ENCODE results near the gene ARHGAP20. TPM values are rescaled to one million over a fixed set of nuclear protein-coding genes. Genes with fewer than 3 reads are reported as not detected.

ARHGAP20 gene
- total and polyA plus RNA-seq, 4 donors, result 0.46 to 1.5 (median 0.73) TPM

DNA sequence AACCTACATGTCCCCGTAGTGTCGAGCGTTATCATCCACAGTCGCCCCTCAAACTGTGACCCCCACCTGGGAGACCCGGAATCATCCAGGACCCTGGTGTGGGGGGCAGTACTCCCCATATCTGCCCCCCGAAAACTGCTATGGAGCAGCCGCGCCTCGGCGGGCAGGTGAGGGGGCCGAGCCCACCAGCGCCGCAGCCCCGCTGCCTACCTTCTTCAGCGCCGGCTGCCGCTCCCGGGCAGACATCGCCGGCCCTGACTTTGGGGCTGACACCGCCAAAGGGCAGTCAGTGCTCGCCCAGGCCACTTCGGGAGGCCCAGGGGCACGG lies 825 bp downstream of the ARHGAP20 start:
- peak overlapping the region; percentile 49 to 83 for H3K27ac ChIP-seq (ENCODE audit: low read depth in 1 of 2, low read length in 2 of 2)
- H3K4me3 ChIP-seq (ENCODE audit: low read depth in 1 of 3, low read length in 3 of 3), result peak overlapping the region; percentile 70 to 84 (median 75)
- H3K27me3 ChIP-seq (ENCODE audit: control insufficient read depth in 4 of 4, insufficient read depth in 4 of 4, low read length in 3 of 4), result no peaks in the 10 kb centered on the region

More for the DNA sequence above, 825 bp downstream of the ARHGAP20 start:
- H3K9ac ChIP-seq (ENCODE audit: low read depth in 1 of 2, low read length in 2 of 2), result peak overlapping the region in 1 of 2 donors; percentile 26
- no peaks in the 10 kb centered on the region for H3K9me3 ChIP-seq (ENCODE audit: control insufficient read depth in 4 of 4, low read length in 3 of 4)
- under 1% methylated on average over 24 of the region's 24 CpGs for WGBS
- DNase-seq (ENCODE audit: low spot score), result no peak
- H3K4me1 ChIP-seq (ENCODE audit: control insufficient read depth in 4 of 4, insufficient read depth in 4 of 4, low read length in 3 of 4), result peaks cover 5 to 26% (median 13%) of the 10 kb centered on the region in 4 donors
- TF ChIP-seq SP1 (IDR thresholded peaks at IDR 0.05) (no peak), HNF4G (IDR thresholded peaks at IDR 0.05) (no peak), RAD21 (IDR thresholded peaks at IDR 0.05) (no peak), RXRA (IDR thresholded peaks at IDR 0.05) (no peak), TAF1 (conservative IDR thresholded peaks at IDR 0.05) (no peak), JUND (IDR thresholded peaks at IDR 0.05) (no peak), FOXA1 (IDR thresholded peaks at IDR 0.05) (no peak), NR2F2 (IDR thresholded peaks at IDR 0.05) (no peak), GABPA (IDR thresholded peaks at IDR 0.05 in 1 of 2, conservative IDR thresholded peaks at IDR 0.05 in 1 of 2) (no peak), HNF4A (conservative IDR thresholded peaks at IDR 0.05) (no peak), EGR1 (IDR thresholded peaks at IDR 0.05; ENCODE audit: low read depth in 2 of 2) (no peak)
- TF ChIP-seq, protein P1, sequence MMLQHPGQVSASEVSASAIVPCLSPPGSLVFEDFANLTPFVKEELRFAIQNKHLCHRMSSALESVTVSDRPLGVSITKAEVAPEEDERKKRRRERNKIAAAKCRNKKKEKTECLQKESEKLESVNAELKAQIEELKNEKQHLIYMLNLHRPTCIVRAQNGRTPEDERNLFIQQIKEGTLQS (IDR thresholded peaks at IDR 0.05), result no peak
- TF ChIP-seq, protein P2, sequence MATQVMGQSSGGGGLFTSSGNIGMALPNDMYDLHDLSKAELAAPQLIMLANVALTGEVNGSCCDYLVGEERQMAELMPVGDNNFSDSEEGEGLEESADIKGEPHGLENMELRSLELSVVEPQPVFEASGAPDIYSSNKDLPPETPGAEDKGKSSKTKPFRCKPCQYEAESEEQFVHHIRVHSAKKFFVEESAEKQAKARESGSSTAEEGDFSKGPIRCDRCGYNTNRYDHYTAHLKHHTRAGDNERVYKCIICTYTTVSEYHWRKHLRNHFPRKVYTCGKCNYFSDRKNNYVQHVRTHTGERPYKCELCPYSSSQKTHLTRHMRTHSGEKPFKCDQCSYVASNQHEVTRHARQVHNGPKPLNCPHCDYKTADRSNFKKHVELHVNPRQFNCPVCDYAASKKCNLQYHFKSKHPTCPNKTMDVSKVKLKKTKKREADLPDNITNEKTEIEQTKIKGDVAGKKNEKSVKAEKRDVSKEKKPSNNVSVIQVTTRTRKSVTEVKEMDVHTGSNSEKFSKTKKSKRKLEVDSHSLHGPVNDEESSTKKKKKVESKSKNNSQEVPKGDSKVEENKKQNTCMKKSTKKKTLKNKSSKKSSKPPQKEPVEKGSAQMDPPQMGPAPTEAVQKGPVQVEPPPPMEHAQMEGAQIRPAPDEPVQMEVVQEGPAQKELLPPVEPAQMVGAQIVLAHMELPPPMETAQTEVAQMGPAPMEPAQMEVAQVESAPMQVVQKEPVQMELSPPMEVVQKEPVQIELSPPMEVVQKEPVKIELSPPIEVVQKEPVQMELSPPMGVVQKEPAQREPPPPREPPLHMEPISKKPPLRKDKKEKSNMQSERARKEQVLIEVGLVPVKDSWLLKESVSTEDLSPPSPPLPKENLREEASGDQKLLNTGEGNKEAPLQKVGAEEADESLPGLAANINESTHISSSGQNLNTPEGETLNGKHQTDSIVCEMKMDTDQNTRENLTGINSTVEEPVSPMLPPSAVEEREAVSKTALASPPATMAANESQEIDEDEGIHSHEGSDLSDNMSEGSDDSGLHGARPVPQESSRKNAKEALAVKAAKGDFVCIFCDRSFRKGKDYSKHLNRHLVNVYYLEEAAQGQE (IDR thresholded peaks at IDR 0.05), result no peak
- TF ChIP-seq, protein P3, sequence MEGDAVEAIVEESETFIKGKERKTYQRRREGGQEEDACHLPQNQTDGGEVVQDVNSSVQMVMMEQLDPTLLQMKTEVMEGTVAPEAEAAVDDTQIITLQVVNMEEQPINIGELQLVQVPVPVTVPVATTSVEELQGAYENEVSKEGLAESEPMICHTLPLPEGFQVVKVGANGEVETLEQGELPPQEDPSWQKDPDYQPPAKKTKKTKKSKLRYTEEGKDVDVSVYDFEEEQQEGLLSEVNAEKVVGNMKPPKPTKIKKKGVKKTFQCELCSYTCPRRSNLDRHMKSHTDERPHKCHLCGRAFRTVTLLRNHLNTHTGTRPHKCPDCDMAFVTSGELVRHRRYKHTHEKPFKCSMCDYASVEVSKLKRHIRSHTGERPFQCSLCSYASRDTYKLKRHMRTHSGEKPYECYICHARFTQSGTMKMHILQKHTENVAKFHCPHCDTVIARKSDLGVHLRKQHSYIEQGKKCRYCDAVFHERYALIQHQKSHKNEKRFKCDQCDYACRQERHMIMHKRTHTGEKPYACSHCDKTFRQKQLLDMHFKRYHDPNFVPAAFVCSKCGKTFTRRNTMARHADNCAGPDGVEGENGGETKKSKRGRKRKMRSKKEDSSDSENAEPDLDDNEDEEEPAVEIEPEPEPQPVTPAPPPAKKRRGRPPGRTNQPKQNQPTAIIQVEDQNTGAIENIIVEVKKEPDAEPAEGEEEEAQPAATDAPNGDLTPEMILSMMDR (IDR thresholded peaks at IDR 0.05; ENCODE audit: low read depth, low read length, missing input control), result no peak
- TF ChIP-seq, protein P4, sequence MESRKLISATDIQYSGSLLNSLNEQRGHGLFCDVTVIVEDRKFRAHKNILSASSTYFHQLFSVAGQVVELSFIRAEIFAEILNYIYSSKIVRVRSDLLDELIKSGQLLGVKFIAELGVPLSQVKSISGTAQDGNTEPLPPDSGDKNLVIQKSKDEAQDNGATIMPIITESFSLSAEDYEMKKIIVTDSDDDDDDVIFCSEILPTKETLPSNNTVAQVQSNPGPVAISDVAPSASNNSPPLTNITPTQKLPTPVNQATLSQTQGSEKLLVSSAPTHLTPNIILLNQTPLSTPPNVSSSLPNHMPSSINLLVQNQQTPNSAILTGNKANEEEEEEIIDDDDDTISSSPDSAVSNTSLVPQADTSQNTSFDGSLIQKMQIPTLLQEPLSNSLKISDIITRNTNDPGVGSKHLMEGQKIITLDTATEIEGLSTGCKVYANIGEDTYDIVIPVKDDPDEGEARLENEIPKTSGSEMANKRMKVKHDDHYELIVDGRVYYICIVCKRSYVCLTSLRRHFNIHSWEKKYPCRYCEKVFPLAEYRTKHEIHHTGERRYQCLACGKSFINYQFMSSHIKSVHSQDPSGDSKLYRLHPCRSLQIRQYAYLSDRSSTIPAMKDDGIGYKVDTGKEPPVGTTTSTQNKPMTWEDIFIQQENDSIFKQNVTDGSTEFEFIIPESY (IDR thresholded peaks at IDR 0.05), result no peak
- no peaks in the 10 kb centered on the region for H3K36me3 ChIP-seq (ENCODE audit: control insufficient read depth in 4 of 4, insufficient read depth in 3 of 4, low read depth in 1 of 4, low read length in 3 of 4)
